Activated CD8-positive, alpha-beta memory T cell treated with anti-CD3 and anti-CD28 coated beads, Interleukin-2, amount 50 U/mL, for 1 hour (primary cell): ENCODE measurements around the gene NUP54.

Source experiments
- DNase-seq: peaks from one replicate; pipeline ENCODE4 v3.0.0-alpha.2; 2020; ENCODE audit errors: extremely low read depth

Gene NUP54

DNA sequence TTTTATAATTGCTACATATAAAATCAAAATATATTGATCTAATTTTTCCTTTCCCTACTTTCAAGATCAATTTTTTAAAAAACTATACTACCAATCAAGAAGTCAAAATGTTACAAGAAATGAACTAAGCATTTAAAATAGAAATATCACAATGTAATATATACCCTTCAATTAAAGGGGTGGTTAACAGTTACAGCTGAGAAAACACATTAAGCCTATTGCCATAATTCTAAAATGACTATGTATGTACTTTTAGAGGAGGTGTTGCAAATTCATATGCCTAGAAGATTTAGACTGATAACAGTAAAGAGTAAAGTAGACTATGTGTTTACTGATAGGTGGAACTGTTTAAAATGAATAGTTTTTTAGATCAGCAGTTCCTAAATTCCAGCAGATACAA, 3.7 kb downstream of the NUP54 start:
- no peak for DNase-seq

DNA sequence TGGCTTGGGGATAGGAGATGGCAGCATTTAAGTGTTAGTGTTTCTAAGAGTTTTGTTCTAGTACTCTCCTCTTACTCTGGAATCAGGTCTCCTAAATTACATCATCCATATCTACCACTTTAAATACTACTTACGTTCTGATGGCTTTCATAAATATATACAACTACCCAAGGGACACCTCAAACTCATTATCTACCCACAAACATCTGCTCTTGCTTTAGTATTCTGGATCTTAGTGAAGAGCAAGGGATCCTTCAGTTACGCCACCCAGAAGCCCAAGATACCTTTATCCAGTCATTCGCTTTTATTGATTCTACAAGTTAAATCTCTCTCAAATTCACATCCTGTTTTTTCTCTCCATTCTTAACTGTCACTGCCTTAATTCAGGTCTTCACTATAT, 7.0 kb downstream of the NUP54 start:
- no peak for DNase-seq

DNA sequence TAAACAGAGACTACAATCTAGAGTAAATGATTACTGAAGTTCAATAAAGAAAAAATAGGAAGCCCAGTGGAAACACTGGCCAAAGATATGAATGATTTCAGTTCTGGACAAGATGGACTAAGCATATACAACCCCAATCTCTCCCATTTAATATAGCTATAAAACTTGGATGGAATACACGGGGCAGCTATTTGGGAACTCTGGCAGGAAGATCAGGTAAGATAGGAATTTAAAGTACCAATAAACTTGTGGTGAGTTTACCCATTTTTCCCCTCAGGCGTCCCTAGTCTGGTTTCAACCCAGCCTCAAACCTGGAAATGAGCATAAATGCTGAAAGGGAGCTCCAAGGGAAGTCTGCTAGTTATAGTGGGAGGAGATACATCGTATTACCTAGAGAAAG, 20.4 kb downstream of the NUP54 start:
- no peak for DNase-seq

DNA sequence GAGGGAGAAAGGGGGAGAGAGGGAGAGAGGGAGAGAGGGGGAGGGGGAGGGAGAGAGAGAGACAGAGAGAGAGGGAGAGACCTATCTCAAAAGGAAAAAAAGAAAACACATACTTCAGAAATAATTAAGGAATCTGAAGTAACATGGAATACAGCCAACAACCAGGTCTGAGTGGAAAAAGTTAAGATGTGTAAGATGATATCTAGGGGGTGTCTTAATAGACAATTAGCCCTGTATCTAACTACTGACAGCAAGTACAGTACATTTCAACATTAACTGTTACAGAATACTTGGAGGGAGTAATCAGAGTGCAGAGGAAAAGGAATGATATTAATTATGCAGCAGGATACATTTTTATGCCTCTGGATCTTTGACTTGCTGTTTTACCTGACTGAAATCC, 22.4 kb downstream of the NUP54 start:
- DNase-seq = no peak

DNA sequence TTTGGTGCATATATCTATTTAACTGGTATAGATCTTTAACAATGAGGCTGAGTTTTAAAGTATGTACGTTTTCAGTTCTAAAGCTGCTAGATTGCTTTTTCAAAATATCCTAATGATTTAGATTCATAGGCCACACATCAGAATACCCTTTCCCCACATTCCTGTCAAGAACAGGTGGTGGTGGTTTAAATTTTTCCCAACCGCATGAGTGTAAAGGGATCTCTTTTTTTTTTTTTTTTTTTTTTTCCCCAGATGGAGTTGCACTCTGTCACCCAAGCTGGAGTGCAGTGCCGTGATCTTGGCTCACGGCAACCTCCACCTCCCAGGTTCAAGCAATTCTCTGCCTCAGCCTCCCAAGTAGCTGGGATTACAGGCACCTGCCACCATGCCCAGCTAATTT, 28.0 kb downstream of the NUP54 start:
- DNase-seq = no peak

DNA sequence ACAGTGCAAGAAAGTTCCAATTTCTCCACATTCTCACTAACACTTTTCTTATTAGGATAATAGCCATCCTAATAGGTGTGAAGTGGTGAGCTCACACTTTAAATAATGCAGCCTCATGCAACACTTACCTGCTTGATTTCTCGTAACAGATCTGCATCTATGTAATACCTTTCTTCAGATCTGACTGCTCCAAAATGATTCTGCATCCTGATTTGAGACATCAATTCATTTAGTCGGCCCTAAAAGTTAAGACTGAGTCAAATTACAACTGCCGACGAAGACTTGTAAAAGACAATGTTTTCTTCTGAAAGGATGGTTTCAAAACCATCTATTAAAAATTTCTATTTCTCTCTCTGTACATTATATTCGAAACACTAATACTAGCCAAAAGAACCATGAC, 30.7 kb downstream of the NUP54 start:
- DNase-seq = no peak

DNA sequence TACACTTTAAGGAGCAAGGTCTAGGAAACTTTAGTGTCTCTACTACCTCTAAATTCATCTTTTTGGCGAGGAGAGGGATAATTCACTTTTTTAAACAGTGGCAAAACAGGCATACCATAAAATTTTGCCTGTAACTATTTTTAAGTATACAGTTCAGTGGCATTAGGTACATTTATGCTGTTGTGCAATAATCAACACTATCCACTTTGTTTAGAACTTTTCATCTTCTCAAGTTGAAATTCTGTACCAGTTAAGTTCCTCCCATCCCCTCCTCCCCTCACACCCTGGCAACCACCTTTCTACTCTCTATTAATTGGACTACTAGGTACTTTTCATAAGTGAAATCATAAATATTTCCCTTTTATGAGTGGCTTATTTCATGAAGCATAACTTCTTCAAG, 31.4 kb downstream of the NUP54 start:
- no peak for DNase-seq

DNA sequence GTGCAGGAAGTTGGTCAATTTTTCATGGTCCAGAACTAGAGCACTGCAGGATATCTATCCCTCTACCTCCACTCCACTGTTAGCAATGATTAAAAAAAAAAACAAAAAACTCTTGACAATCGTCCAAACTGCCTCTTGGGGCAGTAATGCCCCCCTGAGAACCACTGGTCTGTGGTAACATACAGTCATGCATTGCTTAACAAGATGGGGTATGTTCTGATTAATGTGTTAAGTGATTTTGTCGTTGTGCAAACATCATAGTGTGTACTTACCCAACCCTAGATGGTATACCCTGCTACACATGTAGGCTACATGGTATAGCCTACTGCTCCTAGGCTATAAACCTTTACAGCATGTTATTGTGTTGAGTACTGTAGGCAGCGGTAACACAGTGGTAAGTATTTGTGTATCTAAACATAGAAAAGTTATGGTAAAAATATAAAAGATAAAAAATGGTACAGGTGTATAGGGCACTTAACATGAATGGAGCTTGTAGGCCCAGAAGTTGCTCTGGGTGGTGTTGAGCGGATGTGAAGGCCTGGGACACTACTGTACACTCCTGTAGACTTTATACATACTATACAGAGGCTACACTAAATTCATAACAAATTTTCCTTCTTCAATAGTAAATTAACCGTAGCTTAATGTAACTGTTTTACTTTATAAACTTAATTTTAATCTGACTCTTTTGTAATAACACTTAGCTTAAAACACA, 39.6 kb downstream of the NUP54 start:
- DNase-seq = no peak

DNA sequence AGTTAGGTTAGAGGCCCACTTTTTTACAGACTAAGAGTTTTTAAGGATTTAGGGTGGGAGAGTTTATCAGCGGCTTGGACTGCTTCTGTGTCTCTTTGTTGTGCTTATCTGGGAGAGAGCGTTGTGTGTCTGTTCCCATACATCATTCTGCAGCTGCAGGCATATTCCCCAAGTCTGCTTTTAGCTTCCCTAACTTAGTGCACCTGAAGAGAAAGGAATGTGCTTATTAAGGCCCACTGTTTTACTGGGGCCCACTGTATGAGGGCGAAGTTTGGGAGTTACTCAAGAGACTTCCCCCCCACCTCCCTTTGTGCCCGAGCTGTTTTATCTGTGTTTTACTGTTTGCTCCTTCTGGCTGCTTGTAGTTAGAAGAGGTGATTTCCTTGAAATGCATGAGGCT, 41.8 kb downstream of the NUP54 start:
- no peak for DNase-seq

DNA sequence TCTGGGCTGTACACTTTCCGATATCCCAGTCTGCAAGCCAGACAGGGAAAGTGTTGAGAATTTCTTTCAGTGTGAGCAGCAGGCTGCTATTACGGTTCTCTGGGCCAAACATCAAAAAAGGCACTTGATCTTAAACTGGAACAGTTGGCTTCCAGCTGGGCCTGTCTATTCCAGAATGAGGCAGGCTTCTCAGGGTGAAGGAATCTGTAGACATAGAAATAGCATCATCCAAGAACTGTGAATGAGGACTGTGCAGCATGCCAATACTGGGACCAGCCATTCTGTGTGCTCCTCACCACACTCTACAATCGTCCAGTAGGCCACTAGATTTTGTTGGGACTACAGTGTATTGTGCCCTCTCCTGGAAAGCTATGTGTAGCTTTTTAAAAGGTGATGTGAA, 42.5 kb downstream of the NUP54 start:
- no peak for DNase-seq

DNA sequence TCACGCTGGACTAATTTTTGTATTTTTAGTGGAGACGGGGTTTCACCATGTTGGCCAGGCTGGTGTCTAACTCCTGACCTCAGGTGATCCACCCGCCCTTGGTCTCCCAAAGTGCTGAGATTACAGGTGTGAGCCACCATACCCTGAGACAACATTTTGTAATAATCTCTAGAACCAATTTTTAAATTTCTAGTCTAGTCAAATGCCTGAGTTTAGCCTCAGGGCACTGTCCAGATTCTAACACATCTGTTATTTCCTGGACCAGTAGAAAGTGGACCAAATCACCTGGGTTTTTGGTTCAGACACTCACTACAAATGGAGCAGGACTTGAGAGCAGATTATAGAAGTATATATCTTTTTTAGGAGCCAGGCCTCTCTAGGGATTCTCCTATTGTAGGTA, 52.1 kb downstream of the NUP54 start:
- DNase-seq = no peak

DNA sequence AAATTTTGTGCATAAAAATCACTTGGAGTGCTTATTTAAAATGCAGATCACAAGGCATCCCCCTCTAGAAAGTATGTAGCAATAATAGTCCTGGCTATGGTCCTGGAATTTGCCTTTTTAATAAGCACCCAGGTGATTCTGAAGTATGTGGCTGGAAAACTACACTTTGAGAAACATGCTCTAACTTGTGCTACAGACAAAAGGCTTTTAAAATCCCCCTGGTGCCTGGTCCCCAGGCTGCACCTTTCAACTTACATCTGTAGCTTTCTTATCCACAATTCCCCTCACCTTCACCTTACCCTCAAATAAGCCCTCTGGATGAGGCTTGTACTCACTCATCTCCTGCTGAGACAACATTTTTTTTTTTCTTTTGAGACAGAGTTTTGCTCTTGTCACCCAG, 52.6 kb downstream of the NUP54 start:
- DNase-seq = no peak

DNA sequence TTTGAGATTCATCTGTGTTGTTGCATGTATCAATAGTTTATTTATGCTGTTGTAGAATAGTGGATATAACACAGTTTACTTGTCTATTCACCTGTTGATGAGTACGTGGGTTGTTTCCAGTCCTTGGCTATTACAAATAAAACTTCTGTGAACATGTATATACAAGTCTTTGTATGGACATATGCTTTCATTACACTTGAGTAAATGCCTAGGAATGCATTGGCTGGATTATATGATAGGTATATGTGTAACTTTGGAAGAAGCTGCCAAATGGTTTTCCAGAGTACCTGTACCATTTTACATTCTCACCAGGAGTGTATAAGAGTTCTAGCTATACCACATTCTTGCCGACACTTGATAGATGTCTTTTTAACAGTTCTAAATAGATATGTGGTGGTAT, 57.1 kb downstream of the NUP54 start:
- no peak for DNase-seq

DNA sequence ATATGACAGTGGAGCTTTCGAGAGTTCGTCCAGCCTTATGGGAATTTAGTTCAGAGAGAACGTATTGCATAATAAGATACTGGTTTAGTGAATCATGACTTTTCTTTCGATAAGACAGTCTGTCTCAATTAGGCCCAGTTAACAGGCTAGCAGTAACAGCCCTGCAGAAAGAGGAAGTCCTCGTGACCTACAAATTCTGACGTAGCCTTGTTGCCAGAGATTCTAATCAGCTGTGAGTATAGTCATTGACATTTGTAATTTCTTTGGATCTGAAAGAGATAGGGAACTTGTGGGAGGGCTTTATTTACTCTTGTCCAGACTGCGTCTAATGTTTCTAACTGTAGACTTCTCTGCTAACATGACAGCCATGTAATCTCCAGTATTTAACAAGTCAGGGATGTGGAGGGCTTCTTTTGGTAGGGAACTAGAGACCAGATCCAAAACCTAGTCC, 57.9 kb downstream of the NUP54 start:
- DNase-seq = no peak

DNA sequence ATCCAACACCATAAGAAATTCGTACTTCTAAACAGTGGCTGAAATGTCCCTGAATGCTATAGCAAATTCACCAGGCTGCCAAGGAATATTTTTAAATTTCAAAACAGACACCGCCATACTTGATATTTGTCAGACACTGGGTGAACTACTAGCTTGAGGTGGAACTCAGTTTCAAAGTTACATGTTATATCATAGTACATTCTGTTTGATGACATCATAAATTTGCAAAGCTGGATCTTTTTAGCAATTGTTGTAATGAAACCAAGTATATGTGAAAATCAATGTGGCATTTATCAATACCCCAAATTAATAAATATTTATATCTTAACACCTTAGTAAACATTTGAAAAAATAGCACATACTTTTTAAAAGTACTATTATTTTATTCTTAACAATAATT, 59.5 kb downstream of the NUP54 start:
- no peak for DNase-seq

DNA sequence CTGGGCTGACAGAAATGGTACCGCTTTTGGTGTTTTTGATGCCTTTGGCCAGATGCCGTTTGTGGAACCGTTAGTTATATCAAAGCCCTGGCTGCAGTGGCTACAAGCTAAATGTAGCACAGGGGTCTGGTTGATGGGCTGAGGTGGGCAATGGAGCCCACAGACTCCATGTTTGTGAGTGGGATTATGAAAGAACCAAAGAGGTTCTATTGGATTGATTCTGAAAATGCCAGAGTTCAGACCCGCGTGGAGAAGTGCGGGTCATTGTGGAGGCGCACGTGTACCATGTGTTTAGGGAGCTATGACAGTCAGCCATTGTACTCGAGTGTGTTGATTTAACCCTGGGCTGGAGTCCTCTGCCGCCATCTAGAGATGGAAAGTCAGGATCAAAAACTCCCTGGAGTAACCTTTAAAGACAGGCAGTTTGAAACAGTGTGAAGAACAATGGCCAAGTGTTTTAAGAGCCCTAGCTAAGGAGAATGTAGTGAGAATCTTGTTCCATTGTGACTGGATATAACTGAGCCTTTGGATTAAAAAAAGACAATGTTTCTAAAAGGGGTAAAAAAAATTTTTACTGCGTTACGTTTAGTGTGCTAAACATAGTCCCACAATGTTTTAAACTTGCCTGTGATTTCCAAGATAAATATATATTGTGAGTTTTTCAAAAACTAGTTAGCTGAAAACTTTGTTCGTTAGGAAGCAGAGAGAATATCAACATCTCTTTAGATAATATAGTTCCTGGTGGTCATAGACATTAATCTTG, 61.0 kb downstream of the NUP54 start:
- DNase-seq = no peak

DNA sequence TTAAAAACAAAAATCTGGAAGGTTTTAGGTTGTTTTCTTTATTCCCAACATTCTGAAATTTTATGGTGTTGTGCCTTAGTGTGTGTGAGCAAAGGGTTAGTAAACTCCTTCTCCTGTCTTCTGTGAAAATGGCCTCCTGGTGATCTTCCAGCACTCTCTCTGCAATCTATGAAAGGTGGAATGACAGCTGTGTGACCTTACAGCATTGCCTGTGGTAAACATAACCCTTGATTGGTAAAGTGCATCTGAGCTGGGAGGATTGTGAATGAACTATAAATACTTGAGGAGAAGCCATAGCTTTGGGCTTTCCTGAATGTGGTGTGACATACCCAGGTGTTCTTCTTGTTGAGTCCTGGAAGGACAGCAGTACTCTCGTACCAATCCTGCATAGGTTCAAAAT, 63.7 kb downstream of the NUP54 start:
- DNase-seq = no peak

DNA sequence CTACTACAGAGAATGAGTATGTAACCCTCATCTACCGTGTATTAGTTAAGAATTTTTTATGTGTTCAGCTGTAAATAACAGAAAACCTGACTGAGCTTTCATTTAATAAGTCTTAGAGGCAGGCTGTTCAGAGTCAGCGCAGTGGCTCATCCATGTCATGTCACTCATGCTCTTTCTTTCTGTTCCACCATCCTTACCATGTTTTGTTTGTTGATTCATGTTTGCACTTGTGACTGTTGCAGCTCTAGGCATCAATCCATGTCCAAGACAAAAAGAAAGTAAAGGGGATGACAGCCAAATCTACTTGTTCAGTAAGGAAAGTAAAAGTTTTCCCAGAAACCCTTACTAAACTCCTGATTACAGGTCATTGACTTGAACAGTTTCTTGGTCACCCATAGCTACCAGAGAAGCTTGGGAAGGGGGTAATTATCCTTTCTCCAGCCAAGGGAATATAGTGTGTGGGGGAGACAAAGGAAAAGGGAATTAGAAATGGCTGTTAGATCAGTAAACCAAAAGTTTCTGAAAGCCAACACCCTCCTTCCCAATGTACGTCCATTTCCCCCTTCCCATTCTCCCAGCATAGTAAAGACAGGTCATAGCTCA, 64.7 kb downstream of the NUP54 start:
- no peak for DNase-seq

DNA sequence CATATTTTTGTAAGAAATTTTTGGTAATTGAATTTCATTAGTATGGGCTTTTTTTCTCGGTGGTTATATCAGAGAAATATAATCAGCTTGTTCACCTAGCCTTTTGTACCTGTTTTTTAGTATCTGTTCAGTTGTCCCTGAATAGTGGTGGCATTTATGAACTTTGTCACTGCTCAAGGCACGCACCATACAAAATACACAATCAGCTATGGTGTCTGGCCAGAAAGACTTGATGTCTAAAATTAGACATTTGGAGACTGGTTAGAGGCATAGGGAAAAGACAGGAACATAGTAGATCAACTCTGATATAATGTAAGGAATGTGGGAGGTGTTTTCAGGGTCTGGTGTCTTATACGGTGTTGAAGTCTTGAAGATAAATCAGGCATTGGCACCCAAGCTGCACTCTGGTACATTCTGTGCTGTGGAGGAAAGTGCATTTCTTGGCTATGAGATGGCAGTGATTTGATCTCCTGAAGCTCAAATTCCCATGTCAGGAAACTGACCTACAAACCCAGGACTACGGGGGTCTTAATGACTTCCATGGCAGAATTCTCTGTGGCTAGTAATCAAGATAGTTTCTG, 70.1 kb downstream of the NUP54 start:
- no peak for DNase-seq

DNA sequence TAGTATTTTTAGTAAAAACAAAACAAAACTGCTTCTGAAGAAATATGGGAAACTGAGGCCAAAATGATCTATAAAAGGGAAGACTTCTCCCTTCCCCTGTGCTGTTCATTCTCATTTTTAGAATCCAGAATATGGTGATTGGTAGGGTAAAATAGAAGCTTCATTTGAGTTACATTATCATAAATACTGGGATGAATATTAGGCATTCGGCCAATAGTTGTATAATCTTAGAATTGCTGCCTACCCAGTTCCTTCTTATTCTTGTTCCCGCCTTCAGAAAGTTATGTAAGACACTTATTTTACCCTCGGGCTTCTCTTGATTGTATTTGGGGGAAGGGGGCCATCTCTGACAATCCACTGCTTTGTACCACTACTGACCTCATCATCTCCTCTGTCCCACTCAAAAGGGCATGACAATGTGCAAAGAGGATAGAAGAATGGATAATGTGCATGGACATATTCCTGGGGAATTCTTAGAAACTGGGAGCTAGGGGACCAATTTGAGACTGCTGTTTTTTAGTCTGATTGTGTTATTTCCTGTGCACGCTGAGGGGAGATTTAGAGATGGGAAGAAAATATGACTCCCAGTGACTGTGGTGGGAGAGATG, 73.1 kb downstream of the NUP54 start:
- DNase-seq = no peak

DNA sequence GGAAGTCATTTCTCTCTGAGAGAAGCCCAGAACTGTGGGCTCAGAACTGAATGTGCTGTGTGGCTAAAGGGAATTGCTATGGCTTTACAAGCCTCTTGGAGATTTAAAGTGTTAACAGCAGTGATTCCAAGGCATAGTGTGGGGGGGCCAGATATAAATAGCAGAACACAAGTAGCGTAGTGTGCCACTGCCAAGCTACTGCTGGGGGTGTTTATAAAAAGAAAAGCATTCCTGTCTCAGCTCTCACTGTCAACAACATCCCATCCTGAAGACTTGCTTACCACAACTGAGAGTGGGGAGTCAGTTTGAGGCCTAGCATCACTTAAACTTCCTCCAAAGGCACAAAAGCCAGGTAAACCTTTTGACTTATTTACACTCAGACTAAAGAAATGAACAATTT, 73.7 kb downstream of the NUP54 start, which contains the start of gene ART3:
Gene ART3 (plus strand): TSS at position 242 of the 400 bp plus-strand sequence. CDS start 1,181 bp downstream, outside the sequence.
- no peak for DNase-seq

DNA sequence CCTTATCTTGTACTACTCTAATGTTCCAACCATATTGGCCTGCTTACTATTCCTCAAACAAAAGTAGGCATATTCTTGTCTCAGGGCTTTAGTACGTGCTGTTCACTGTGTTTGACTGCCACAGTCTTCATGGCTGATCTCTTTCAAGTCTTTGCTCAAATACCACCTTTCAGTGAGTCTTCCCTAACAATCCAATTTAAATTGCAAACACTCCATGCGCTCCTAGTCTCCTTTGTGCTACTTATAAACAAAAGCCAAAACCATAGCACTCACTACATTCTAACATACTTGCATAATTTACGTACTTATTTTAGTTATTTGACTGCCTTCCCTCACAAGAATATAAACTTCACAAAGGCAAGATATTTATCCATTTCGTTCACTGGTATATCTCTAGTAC, 75.4 kb downstream of the NUP54 start:
- no peak for DNase-seq
